Activated CD4-positive, CD25-positive, alpha-beta regulatory T cell treated with anti-CD3 and anti-CD28 coated beads, Interleukin-2, amount 50 U/mL, for 72 hours (primary cell): ENCODE measurements around the gene SELENOT.
A peak's percentile ranks its signal among the peaks of the same experiment; 100 is the strongest.
"Not testable (repeated sequence)": the region's sequence is repeated elsewhere in the genome, so short reads cannot be mapped to it uniquely, and the experiment has no call there.

Experiments used
- DNase-seq: peaks from one replicate; pipeline ENCODE4 v3.0.0; 2021

The SELENOT gene, protein sequence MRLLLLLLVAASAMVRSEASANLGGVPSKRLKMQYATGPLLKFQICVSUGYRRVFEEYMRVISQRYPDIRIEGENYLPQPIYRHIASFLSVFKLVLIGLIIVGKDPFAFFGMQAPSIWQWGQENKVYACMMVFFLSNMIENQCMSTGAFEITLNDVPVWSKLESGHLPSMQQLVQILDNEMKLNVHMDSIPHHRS

DNA sequence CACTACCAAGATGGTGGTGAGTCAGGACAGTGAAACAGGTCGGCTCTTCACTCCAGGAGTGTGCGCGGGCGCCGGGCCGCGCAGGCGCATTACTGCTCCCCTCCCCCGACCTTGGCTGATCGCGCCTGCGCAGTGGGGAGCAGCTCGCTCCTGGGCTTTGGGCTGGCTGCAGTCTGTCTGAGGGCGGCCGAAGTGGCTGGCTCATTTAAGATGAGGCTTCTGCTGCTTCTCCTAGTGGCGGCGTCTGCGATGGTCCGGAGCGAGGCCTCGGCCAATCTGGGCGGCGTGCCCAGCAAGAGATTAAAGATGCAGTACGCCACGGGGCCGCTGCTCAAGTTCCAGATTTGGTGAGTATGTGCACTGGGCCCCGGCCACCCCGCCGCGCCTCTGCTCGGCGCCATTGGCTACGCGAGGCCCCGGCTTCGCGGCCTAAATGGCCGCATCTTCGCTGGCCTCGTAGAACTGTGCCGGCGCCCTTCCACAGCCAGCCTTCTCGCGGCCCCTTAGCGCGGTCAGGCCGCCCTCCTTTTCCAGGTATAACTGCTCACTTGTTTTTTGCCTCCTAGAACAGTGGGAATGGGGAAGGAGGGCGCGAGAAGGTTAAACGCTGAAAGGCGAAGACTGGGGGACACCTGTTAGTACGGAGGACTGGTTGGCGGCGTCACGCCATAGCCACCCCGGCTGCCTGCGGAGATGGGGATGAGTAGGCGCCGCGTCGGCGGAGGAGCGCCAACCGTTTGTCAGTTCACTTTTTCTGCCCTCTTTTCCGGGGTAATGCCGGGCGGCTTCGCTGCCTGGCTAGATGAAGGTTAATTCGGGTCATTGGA lies at the start of gene SELENOT:
TSS of gene SELENOT (plus strand) at position 169 of the 827 bp plus-strand sequence. CDS start at position 211, 42 bp downstream.
- peak; percentile 95 for DNase-seq

DNA sequence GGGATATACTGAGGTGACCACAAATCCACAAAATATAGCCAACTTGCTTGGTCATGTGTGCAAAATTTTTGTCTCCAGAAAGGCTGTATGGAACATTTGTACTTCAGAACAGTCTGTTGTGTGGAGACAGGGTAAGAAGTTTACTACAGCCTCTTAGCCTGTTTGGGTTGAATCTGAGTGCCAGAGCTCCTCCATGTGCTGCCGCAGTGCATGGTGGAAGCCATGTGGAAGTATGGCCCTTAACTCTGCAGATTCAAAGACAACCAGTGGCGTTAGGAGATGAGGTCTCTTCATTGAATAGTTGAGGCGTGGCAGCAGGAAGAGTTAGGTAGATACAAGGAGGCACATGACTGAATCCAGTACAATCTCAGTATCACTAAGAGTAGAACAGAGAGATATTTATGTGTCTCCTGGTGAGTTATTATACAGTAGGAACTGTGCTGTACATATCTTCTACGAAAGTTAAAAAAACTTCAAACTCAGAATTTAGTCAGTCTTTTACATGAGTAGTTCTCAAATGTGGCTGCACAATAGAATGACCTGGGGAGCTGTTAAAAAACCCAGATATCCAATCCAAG lies 47.2 kb upstream of the SELENOT start:
- DNase-seq, result no peak

DNA sequence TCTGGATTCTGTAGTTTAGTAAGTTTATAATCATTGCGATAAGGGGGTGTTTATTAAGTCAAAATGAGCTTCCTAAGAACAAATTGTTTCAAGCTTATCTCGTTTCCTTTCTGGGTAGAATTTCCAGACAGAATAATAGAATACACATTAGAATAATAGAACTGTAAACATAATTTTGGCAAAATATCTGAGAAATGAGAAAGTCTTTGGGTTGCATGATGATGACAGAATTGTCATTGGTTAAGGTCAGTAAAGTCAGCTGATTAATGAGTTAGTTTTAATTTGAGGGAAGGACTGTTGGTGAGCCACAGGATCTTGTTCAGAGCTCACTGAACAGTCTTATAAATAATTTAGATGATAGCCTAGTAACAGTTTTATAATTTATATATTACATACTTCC lies 46.3 kb upstream of the SELENOT start:
- DNase-seq, result no peak

DNA sequence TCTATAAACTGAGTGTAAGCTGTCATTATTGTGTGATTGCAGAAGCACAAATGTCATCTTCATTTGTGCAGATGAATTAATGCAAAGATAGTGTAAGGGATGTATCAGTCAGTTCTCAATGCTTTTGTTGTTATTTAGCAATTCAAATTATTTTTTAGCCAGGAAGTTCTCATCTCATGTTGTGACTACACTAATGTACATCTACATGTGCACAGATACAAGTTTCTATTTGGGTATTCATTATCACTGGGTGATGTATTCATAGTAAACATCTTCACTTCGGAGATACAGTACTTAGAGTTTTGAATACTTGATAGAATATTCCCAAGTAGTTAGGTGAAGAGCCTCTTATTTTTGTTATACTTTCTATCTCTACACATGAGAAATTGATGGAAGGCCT lies 45.4 kb upstream of the SELENOT start:
- DNase-seq, result no peak

DNA sequence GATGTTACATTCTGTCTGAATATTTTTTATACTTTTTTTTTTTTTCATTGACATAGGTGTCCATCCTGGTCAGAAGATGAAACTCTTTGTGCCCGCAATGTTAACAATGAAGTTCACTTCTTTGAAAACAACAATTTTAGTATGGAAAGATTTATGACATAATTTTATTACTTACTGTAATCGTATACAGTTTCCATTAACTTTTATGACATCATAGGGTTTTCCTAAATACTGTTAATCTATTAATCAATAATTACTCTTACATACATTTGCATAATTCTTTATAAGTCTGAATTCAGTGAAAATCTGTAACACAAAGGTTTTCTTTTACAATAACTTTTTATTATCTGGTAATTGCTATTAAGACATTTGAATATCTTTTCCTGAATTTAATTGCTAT lies 38.9 kb upstream of the SELENOT start:
- DNase-seq, result no peak

DNA sequence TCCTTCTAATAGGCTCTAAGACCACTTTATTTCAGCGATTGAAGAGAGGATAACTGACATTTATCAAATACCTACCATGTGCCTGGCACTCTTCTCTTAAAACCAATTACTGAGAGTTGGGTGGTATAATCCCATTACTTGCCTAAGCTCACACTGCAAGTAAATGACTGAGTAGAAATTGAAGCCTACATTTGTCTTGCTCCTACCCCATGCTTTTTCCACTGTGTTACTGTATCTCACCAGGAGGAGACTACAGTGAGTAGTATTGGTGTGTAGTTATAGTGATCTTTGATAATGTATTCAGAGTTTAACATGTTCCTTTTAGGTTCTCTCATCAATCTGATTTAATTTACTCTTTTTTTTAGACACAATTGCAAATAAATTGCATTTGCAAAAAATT lies 35.8 kb upstream of the SELENOT start:
- DNase-seq, result no peak

DNA sequence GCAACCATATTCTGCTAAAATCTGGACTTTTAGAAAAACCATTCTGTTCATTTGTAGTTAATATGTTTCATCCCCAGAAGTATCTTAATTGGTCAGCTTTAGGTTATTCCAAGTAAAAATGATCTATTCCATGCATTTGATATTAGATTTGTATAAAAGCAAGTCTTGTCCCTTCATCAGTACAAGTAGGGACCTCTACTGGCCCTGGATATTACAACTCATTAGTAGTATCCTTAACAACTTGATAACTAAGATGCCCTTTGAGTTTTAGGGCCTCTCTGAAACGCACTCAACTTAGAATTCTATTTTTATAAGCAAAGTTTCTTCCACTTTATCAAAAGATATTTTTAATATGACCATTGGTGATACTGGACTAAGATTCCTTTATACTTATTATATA lies 25.3 kb upstream of the SELENOT start:
- no peak for DNase-seq

DNA sequence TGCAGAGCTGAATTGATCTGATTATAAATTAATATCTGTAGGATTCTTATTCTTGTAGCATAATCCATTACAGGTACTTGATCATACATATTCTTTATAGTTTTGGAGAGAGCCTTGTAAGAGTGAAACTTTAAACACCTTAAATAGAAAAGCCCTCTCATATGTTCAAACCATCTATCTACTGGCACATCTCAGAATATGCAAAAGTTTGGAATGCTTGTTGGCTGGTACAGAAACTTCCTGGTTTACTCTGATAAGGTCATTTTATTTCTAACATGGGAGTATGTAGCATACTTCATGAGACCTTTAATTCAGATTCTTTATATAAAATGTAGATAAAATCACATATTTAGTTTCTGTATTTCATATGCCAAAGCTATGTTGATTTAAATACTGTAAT lies 21.9 kb upstream of the SELENOT start:
- DNase-seq, result no peak

DNA sequence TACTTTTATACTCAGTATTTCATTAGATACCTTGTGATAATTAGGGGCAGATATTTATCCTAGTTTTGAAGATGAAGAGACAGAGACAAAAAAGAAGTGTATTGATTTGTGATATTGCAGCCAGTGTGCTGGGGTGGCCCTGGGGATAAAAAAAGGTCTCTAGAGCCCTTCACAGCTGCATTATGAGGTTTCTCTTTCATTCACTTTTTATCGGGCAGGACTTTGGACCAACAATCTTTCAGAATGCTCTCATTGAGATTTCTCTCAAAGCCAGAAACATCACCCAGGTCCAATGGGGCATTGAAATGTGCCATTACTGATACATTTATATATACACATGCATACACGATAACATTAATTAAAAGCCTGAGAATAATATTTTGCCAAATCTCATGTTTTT lies 20.5 kb upstream of the SELENOT start:
- DNase-seq, result no peak

DNA sequence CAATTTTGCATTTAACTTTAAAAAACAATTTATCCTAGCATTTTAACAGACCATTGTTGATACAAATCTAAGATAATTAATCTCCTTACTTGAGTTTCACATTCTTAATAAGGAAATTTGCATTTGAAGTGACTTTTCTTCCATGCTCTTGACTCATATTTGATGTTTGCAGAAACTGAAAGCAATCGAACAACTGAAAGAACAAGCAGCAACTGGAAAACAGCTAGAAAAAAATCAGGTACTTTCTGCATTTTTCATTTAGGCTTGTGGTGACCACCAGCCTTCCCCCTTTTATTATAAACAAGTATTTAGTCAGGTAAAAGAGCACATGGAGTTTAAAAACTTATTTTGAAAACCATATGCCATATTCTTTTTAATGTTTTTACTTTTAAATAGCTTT lies 20.1 kb upstream of the SELENOT start:
- DNase-seq, result no peak

DNA sequence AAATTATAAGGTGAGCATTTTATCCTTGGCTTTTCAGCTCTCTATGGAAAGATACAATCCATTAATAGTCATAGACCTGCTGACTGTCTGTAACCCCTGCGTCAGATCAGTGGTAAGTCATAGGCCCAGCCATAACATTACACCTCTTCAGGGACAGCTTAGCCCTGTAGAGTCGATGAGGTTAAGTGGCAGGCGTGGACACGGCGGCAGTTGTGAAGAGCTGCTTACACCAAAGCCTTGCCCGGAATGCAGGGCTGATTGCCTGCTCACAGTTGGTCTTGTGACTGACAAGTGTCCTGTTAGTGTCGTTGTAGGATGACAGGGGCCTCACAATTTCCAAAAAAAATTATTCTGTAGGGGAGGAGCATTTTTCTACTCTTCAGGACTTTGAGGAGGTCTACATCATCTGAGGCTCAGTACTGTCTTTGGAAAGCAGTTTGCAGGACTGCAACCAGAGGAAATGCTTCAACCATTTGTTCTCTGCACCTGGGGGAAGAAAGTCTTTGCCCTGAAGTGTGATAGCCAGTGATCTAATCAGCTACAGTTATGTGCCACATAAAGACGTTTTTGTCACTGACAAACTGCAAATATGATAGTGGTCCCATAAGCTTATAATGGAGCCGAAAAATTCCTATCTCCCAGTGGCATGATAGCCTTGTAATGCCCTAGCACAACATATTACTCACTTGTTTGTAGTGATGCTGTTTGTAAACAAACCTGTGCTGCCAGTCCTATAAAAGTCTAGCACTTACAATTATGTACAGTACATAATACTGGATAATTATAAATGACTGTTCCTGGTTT lies 14.9 kb upstream of the SELENOT start:
- no peak for DNase-seq

DNA sequence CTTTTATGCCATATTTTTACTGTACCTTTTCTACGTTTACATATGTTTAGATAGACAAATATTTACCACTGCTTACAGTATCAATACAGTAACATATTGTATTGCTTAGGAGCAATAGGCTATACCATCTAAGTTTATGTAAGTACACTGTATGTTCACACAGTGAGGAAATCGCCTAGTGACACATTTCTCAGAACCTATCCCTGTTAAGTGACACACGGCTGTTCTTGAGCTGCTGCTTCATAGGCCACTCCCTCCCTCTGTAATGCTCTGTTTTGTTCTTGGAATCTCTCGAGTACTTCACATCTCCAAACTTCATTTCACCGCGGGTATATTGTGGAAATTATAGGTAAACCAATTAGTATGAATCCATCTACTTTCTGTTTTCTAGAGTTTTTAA lies 13.4 kb upstream of the SELENOT start:
- DNase-seq, result no peak

DNA sequence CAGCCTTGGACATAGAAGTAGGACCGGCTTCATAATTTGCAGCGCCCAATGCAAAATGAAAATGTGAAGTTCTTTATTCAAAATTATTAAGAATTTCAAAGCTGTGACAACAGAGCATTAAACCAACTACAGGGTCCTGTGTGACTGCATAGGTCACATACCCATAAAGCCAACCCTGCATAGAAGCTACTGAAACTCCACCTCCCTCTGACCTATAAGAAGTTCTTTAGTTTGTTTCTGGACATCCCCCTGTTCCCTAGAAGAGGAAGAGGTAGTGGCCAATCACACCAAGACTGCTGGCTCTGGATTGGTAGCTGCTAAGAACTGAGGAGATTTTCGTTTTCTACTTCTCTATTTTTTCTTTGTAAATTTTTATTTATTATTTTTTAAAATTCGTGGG lies 9.0 kb upstream of the SELENOT start:
- no peak for DNase-seq

DNA sequence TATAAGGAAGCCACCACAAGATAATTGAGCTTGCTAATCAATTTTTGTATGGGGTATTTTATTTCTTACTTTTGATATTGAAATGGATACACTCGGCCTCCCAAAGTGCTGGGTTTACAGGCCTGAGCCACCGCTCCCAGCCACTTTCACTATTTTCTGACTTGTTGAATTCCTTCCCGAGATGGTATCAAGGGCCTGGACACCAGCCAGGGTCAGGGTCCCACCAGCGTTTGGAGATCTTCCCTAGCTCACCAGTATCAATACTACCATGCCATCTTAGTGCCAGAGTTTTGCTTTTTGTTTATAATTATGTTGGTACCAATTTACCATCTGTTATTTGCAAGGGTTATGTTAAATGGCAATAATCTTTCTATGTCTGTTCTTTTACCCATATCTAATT lies 5.5 kb upstream of the SELENOT start:
- no peak for DNase-seq

DNA sequence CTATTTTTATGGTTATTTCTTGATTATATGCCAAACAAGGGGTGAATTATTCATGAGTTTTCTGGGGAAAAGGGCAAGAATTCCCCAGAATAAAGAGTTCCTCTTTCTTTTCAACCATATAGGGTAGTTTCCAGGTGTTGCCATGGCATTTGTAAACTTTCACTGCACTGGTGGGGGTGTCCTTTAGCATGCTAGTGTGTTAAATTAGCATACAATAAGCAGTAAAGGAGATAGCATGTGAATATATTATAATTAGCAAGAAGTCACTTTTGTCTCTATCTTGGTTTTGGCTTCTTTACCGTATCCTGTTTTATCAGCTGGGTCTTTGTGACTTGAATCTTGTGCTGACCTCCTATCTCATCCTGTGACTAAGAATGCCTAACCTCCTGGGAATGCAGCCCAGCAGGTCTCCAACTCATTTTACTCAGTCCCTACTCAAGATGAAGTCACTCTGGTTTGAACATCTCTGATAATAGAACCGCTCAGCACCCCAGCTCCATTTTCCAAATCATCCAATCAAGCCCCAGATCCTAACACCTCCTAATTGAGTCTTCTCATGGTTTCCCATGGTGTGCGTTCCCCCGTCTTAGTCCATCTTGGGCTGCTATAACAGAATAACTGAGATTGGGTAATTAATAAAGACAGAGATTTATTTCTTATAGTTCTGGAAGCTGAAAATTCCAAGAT lies 3.4 kb upstream of the SELENOT start:
- no peak for DNase-seq

DNA sequence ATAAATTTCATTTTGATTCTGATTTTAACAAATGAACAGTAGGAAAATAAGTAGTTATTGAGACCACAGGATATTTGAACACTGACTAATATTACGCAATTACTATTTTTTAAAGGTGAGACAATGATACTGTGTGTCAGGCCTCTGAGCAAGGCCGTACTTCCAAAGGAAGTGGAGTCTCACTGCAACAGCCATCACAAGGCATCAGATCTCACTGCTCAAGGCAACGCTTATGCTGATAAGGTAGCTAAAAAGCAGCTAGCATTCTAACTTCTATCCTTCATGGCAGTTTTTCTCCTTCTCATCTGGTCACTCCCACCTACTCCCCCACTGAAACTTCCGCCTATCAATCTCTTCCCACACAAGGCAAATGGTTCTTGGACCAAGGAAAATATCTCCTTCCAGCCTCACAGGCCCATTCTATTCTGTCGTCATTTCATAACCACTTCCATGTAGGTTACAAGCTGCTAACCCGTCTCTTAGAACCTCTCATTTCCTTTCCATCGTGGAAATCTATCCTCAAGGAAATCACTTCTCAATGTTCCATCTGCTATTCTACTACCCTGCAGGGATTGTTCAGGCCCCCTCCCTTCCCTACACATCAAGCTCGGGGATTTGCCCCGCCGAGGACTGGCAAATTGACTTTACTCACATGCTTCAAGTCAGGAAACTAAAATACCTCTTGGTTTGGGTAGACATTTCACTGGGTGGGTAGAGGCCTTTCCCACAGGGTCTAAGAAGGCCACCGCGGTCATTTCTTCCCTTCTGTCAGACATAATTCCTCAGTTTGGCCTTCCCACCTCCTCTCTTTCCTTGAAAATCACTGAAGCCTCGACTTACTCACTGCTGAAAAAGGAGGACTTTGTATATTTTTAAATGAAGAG lies 2.2 kb upstream of the SELENOT start:
- not testable (repeated sequence) for DNase-seq

DNA sequence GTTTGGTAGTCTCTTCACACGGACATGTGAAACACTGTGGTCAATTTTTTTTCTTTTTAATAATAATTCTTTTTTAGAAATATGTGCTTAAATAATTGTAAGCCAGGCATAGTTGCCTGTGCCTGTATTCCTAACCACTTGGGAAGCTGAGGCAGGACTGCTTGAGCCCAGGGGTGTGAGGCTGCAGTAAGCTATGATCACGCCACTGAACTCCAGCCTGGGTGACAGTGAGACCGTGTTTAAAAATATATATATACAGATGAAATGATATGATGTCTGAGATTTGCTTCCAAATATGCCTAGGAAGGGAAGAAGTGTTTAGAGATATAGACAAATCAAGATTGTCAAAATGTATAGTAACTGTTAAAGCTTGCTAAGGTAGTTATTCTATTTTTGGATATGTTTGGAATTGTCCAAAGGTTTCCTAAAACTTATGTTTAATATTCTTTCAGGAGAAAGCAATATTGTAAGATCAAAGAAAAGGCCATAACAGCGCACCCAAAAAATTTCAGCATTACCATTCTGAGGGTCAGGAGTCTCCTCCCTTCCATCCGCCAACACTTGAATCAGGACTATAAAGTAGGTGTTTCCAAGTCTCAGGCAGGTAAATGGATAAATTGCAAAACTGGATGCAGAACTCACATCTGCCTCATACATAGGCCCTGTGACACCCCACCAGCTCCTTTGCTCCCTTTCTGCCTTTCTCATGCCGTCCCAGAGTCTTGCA lies 532 bp upstream of the SELENOT start:
- DNase-seq, result no peak

DNA sequence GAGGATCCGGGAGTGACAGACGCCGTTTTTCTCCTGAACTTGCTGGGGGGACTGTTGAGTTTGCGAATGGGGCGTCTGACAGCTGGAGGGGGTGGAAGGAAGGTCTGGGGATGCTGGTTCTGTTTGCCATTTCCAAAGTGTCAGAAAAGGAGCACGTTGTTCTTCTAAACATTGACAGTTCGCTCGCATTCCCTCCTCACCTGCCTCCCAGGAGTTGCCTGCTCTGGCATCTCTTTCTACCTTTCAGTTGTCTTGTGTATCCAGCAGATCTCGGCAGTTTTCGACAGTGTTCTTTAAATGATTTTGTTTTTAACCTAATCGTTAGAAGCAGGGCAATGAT lies 829 bp downstream of the SELENOT start:
- no peak for DNase-seq

DNA sequence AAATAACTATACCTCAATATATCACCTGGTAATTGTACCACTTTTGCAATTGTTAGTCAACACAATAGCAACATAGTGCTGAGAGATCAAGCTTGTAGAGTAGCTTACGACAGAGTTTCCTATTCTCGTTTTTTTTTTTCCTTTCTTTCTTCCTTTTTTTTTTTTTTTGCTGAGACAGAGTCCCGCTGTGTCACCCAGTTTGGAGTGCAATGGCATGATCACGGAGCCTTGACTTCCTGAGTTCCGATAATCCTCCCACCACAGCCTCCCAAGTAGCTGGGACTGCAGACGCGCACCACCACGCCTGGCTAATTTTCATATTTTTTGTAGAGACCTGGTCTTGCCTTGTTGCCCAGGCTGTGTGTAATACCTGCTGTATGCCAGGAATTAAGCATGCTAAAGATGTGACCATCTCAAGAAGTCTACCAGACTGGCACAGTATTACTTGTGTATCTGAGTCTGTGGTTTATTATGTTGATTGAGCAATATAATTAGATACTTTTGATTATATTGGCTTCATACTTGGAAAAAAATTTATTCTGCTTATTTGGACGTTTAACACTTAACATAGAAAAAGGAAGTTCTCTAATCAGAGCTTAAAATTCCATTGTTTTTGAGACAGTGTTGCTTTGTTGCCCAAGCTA lies 3.0 kb downstream of the SELENOT start:
- DNase-seq, result no peak

DNA sequence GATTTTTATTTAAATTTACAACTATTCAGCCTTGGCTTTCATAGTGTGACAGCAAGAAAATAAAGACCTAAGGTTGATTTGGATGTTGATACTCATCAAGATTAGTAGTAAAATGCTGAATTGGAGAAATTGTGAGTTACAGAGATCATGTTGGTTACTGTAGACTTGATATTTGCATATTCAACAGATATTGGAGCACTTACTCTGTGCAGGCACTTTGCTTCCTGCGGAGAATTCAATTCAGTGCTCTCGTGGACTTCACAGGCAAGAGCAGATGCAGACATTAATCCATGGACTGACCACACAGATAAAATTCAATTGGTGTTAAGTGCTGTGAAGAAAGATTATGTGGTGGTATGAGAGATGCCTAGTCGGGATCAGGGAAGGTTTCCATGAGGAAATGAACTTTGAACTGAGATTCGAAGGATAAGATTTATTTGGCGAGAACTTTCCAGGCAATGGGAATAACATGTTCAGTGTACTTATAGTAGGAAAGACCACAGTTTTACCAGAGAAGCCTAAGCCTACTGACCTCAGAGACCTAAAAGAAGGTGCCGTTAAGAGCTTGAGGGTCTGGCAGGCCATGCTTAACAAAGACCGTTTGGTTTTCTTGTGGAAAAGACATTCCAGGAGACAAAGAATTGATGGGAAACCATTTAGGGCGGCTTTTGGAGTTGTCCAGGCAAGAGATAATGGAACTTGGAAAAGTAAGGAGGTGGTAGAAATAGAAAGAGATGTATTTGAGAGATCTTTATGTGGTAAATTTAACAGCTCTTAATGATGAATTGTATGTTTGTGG lies 4.3 kb downstream of the SELENOT start:
- DNase-seq, result no peak
